Measurements from ENCODE around the gene INPP5K.

DNA sequence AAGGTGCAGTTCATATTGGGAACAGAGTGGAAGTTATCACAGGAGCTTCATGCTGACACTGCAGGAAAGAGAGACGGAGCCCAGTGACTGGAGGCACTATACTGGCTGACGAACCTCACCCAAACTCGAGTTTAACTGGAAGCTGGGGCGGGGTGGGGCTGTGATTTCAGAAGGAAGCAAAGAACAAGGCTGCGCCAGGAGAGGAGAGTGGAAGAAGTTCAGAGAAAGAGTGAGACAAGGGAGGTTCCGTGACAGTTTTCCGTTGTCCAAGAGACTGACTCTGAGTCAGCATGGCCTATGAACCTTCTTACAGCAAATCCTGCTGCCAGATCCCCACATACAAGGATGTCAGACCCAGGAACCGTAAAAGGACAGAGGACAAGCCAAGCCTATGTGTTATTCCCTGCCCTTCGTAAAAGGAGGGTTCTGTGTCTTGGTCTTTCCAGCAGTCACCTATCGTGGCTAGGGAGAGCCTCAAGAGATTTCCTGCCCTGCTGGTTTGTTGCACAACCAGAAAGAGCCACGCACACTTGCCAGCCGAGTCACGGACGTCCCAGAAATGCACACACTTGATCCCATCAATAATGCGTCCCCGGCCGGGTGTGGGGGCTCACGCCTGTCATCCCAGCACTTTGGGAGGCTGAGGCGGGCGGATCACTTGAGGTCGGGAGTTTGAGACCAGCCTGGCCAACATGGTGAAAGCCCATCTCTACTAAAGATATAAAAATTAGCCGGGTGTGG lies 41.1 kb upstream of the INPP5K start:
- TF ChIP-seq, protein P1, sequence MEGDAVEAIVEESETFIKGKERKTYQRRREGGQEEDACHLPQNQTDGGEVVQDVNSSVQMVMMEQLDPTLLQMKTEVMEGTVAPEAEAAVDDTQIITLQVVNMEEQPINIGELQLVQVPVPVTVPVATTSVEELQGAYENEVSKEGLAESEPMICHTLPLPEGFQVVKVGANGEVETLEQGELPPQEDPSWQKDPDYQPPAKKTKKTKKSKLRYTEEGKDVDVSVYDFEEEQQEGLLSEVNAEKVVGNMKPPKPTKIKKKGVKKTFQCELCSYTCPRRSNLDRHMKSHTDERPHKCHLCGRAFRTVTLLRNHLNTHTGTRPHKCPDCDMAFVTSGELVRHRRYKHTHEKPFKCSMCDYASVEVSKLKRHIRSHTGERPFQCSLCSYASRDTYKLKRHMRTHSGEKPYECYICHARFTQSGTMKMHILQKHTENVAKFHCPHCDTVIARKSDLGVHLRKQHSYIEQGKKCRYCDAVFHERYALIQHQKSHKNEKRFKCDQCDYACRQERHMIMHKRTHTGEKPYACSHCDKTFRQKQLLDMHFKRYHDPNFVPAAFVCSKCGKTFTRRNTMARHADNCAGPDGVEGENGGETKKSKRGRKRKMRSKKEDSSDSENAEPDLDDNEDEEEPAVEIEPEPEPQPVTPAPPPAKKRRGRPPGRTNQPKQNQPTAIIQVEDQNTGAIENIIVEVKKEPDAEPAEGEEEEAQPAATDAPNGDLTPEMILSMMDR (IDR thresholded peaks at IDR 0.05), result no peak
- no peak for TF ChIP-seq POLR2A (IDR thresholded peaks at IDR 0.05)
